H1 (cell line): ENCODE data around the gene ZXDC. TPM values are rescaled to one million over a fixed set of nuclear protein-coding genes. Genes with fewer than 3 reads are reported as not detected.

Experiments
- CTCF ChIA-PET: fragments of 300-600 bp; sonication (Branson Sonifier 250); formaldehyde crosslinking; loops from one replicate; lab custom pipeline; 2021; ENCODE audit not compliant: partially characterized antibody; lab: Charles Lee
- POLR2A ChIA-PET: fragments of 300-600 bp; sonication (Branson Sonifier 250); formaldehyde crosslinking; loops from one replicate; lab custom pipeline; 2021; ENCODE audit warnings: inconsistent platforms; ENCODE audit not compliant: partially characterized antibody; lab: Charles Lee
- DNase-seq, 2 experiments: peaks; one replicate each; pipeline versions ENCODE4 v3.0.0 to v3.0.0-alpha.2; 2010 to 2022; ENCODE audit warnings: low spot score in 2 of 2, low read depth in 1 of 2, mixed read lengths in 1 of 2
- FAIRE-seq: peaks from 2 replicates; lab custom pipeline; 2011; peaks lifted over from hg19 to GRCh38; lab: Jason Lieb, UNC
- H2AFZ ChIP-seq: 2 replicates; pipeline ENCODE4 v1.8.1; 2012; ENCODE audit warnings: low read length, inconsistent platforms
- H2AK5ac ChIP-seq: 2 replicates; pipeline ENCODE4 v1.6.1; 2013; ENCODE audit warnings: low read depth, low read length
- H2BK120ac ChIP-seq: replicated peaks from 2 replicates; pipeline ENCODE3; 2013; ENCODE audit warnings: low read depth, low read length, inconsistent platforms
- H2BK12ac ChIP-seq: 2 replicates; pipeline ENCODE4 v1.6.1; 2013; ENCODE audit warnings: low read depth, low read length
- H2BK15ac ChIP-seq: 2 replicates; pipeline ENCODE4 v1.6.1; 2013; ENCODE audit warnings: low read length
- H2BK20ac ChIP-seq: 2 replicates; pipeline ENCODE4 v1.6.1; 2013; ENCODE audit warnings: low read length
- H2BK5ac ChIP-seq: 2 replicates; pipeline ENCODE4 v1.6.1; 2013; ENCODE audit warnings: low read depth, low read length
- H3K14ac ChIP-seq: 2 replicates; pipeline ENCODE4 v1.6.1; 2013; ENCODE audit warnings: inconsistent platforms; ENCODE audit not compliant: insufficient read length
- H3K18ac ChIP-seq: 2 replicates; pipeline ENCODE4 v1.6.1; 2013; ENCODE audit warnings: low read length; ENCODE audit errors: extremely low read depth
- H3K23ac ChIP-seq: 2 replicates; pipeline ENCODE4 v1.6.1; 2013; ENCODE audit warnings: inconsistent platforms; ENCODE audit not compliant: insufficient read length
- H3K23me2 ChIP-seq: 2 replicates; pipeline ENCODE4 v1.6.1; 2013; ENCODE audit warnings: low read depth, low read length
- H3K27ac ChIP-seq: 2 replicates; pipeline ENCODE4 v1.6.1; 2011; ENCODE audit warnings: low read depth, low read length, inconsistent platforms
- H3K27me3 ChIP-seq, 4 experiments: replicated peaks in 1 of 4; 1 replicate in 1 of 4; 2 replicates in 3 of 4; pipeline versions ENCODE4 v1.6.1 to v1.8.1; 2011 to 2013; ENCODE audit warnings: low read length in 3 of 4, mild to moderate bottlenecking in 3 of 4, inconsistent platforms in 2 of 4, mixed read lengths in 2 of 4, moderate library complexity in 1 of 4; ENCODE audit not compliant: control insufficient read depth in 3 of 4, insufficient read depth in 3 of 4; ENCODE audit errors: extremely low read depth in 1 of 4
- H3K36me3 ChIP-seq, 4 experiments: 2 replicates each; pipeline versions ENCODE4 v1.6.1 to v1.8.1; 2011 to 2013; ENCODE audit warnings: mild to moderate bottlenecking in 4 of 4, low read length in 3 of 4, moderate library complexity in 2 of 4, control low read depth in 1 of 4, inconsistent platforms in 1 of 4; ENCODE audit not compliant: insufficient read depth in 4 of 4, control insufficient read depth in 2 of 4
- H3K4ac ChIP-seq: replicated peaks from 2 replicates; pipeline ENCODE3; 2013; ENCODE audit warnings: low read length, low read depth, mixed read lengths, inconsistent platforms; ENCODE audit not compliant: insufficient read length
- H3K4me1 ChIP-seq, 4 experiments: replicated peaks in 1 of 4; 1 replicate in 1 of 4; 2 replicates in 3 of 4; pipeline versions ENCODE4 v1.6.1 to v1.8.1; 2011 to 2013; ENCODE audit warnings: low read length in 3 of 4, inconsistent platforms in 2 of 4, mixed read lengths in 1 of 4; ENCODE audit not compliant: insufficient read depth in 4 of 4, control insufficient read depth in 3 of 4
- H3K4me2 ChIP-seq, 2 experiments: 2 replicates each; pipeline versions ENCODE4 v1.6.1 to v1.8.1; 2011 to 2013; ENCODE audit warnings: low read depth in 2 of 2, low read length in 2 of 2, control low read depth in 1 of 2, inconsistent platforms in 1 of 2, mild to moderate bottlenecking in 1 of 2; ENCODE audit not compliant: insufficient read depth in 1 of 2
- H3K4me3 ChIP-seq, 4 experiments: fragments of 200-600, 300-600 bp in 1 of 4; sonication (generic), shearing (Covaris generic), sonication (Bioruptor Twin) in 1 of 4; 2 replicates each; pipeline versions ENCODE4 v1.5.1 to v1.8.1; 2011 to 2016; ENCODE audit warnings: low read length in 4 of 4, low read depth in 3 of 4, control low read depth in 2 of 4, inconsistent platforms in 2 of 4, mild to moderate bottlenecking in 2 of 4, mixed read lengths in 1 of 4, moderate library complexity in 1 of 4; ENCODE audit not compliant: insufficient read depth in 2 of 4; ENCODE audit errors: extremely low read depth in 1 of 4
- H3K56ac ChIP-seq: replicated peaks from 2 replicates; pipeline ENCODE3; 2013; ENCODE audit warnings: low read depth, mild to moderate bottlenecking, mixed read lengths, low read length, inconsistent platforms; ENCODE audit not compliant: insufficient read length
- H3K79me1 ChIP-seq: 2 replicates; pipeline ENCODE4 v1.6.1; 2013; ENCODE audit warnings: low read depth, low read length, control low read depth
- H3K79me2 ChIP-seq, 2 experiments: 2 replicates each; pipeline versions ENCODE4 v1.6.1 to v1.8.1; 2012 to 2013; ENCODE audit warnings: low read length in 2 of 2, mild to moderate bottlenecking in 2 of 2, inconsistent platforms in 1 of 2; ENCODE audit not compliant: insufficient read depth in 2 of 2, control insufficient read depth in 1 of 2
- H3K9ac ChIP-seq, 4 experiments: replicated peaks in 1 of 4; 1 replicate in 1 of 4; 2 replicates in 3 of 4; pipeline versions ENCODE4 v1.6.1 to v1.8.1; 2011 to 2013; ENCODE audit warnings: low read depth in 3 of 4, low read length in 3 of 4, control low read depth in 2 of 4, mild to moderate bottlenecking in 2 of 4, moderate library complexity in 2 of 4, inconsistent platforms in 1 of 4; ENCODE audit errors: extremely low read depth in 1 of 4
- H3K9me3 ChIP-seq, 2 experiments: 2 replicates each; pipeline versions ENCODE4 v1.6.1 to v1.8.1; 2012 to 2013; ENCODE audit warnings: mild to moderate bottlenecking in 2 of 2, moderate library complexity in 2 of 2, control low read depth in 1 of 2, inconsistent platforms in 1 of 2, low read depth in 1 of 2, low read length in 1 of 2, mixed read lengths in 1 of 2; ENCODE audit not compliant: insufficient read depth in 2 of 2
- H4K20me1 ChIP-seq, 2 experiments: replicated peaks in 1 of 2; 2 replicates each; pipeline versions ENCODE3 to v1.8.1; 2011 to 2013; ENCODE audit warnings: inconsistent platforms in 2 of 2, low read length in 2 of 2, mild to moderate bottlenecking in 1 of 2; ENCODE audit not compliant: insufficient read depth in 2 of 2, control insufficient read depth in 1 of 2
- H4K5ac ChIP-seq: 2 replicates; pipeline ENCODE4 v1.6.1; 2013; ENCODE audit warnings: low read length, low read depth, mixed read lengths, inconsistent platforms; ENCODE audit not compliant: insufficient read length
- H4K8ac ChIP-seq: 2 replicates; pipeline ENCODE4 v1.8.0; 2013; ENCODE audit warnings: mild to moderate bottlenecking, moderate library complexity, low read length, inconsistent platforms; ENCODE audit not compliant: insufficient read depth; ENCODE audit errors: extremely low read depth
- H4K91ac ChIP-seq: replicated peaks from 2 replicates; pipeline ENCODE3; 2013; ENCODE audit warnings: low read length, mixed read lengths, inconsistent platforms; ENCODE audit not compliant: insufficient read length
- KDM5A ChIP-seq: fragments of 200-600 bp; IDR thresholded peaks from 2 replicates; pipeline ENCODE4 v1.7.1; 2012; ENCODE audit warnings: mild to moderate bottlenecking, low read length, inconsistent platforms, mixed read lengths
- WGBS, 2 experiments: shearing (Covaris generic) in 1 of 2; methylation state at CpG; one replicate each; pipeline versions ENCODE4 v1.1.6 to v1.1.7; 2013 to 2015; ENCODE audit warnings: low lambda C conversion rate in 2 of 2, mixed read lengths in 2 of 2, inconsistent platforms in 1 of 2, low coverage in 1 of 2, missing lambda C conversion rate in 1 of 2; ENCODE audit not compliant: insufficient replicate concordance in 2 of 2, insufficient coverage in 1 of 2, insufficient read length in 1 of 2; ENCODE audit errors: extremely low coverage in 1 of 2, missing lambda C conversion rate in 1 of 2; 5-methylcytosine and 5-hydroxymethylcytosine counted together
- polyA plus RNA-seq, 7 experiments: library from polyadenylated mRNA; depleted of rRNA in 3 of 7; stranded (reverse) in 5 of 7; unstranded in 2 of 7; fragments of >200 nt in 5 of 7; fragments of 200-250 nt in 2 of 7; gene quantifications; 1 replicate in 5 of 7; 2 replicates in 1 of 7; 4 replicates in 1 of 7; pipeline versions ENCODE4 v1.2.1 to v1.2.3, GENCODE V29; 2011 to 2013; ENCODE audit warnings: missing spikeins in 2 of 7, mixed read lengths in 2 of 7
- total RNA-seq: library from RNA; stranded (reverse); fragmentation: NEBNext Ultra II Directional; extraction: Animal tissue kit (Norgen Biotek cat#: 25700); gene quantifications from 2 replicates; pipeline ENCODE4 v1.2.1, GENCODE V29; 2021

The ZXDC gene
- total and polyA plus RNA-seq, 2 of the 8 experiments (the other 6 are each of a cell fraction or from before 2014, with no cell fraction given), result 12.7 to 24.3 TPM

GRCh38 chr3:126517291-126517951 is 41.7 kb upstream of the ZXDC start, which contains the start of gene UROC1:
Gene UROC1, minus strand, starts transcription at chr3:126517773. Its CDS starts 54 bp downstream, at chr3:126517719.
- H3K18ac ChIP-seq, result no peak within 1 kb of the TSS

More at GRCh38 chr3:126517291-126517951, 41.7 kb upstream of the ZXDC start, which contains the start of gene UROC1:
- H4K91ac ChIP-seq, result no peak within 1 kb of the TSS
- no peak within 1 kb of the TSS for H2BK20ac ChIP-seq
- FAIRE-seq (no peak), DNase-seq (no peak)
- peak within 1 kb of the TSS; percentile 82 for H4K8ac ChIP-seq
- H4K5ac ChIP-seq, result no peak within 1 kb of the TSS
- no peaks in the 10 kb centered on the region for H3K79me2 ChIP-seq
- H3K56ac ChIP-seq, result no peak within 1 kb of the TSS
- no peak within 1 kb of the TSS for H2AK5ac ChIP-seq
- no peak within 1 kb of the TSS for H2BK12ac ChIP-seq
- WGBS, 2 experiments, result 92% methylated on average over 16 of the region's 16 CpGs; no CpG with 5 or more reads in 1 of the 2 experiments
- no peaks in the 10 kb centered on the region for H3K79me1 ChIP-seq
- no peaks in the 10 kb centered on the region for H3K9me3 ChIP-seq
- TF ChIP-seq KDM5A, result no peak
- H3K4ac ChIP-seq, result no peak within 1 kb of the TSS
- H3K4me1 ChIP-seq, result no peaks in the 10 kb centered on the region; a peak in 1 of 7 replicates
- no peak within 1 kb of the TSS for H3K14ac ChIP-seq
- no peaks in the 10 kb centered on the region for H3K36me3 ChIP-seq
- H2BK5ac ChIP-seq, result no peak within 1 kb of the TSS
- no peak within 1 kb of the TSS for H2BK15ac ChIP-seq
- H3K23ac ChIP-seq, result no peak within 1 kb of the TSS
- no peaks in the 10 kb centered on the region for H3K27me3 ChIP-seq
- no peak within 1 kb of the TSS for H3K27ac ChIP-seq
- H2BK120ac ChIP-seq, result no peak within 1 kb of the TSS
- POLR2A ChIA-PET, result no interaction called here
- H2AFZ ChIP-seq, result no peak within 1 kb of the TSS
- CTCF ChIA-PET, result interaction anchor here (0.8 kb wide), 2 partner anchors 142 to 143 kb away, joined by 3 read pairs; no protein-coding TSS in a partner anchor
- no peaks in the 10 kb centered on the region for H4K20me1 ChIP-seq
- no peaks in the 10 kb centered on the region; the same call in 1 of the 2 replicates for H3K23me2 ChIP-seq
- no peak within 1 kb of the TSS for H3K4me2 ChIP-seq
- no peak within 1 kb of the TSS for H3K9ac ChIP-seq
- no peak within 1 kb of the TSS for H3K4me3 ChIP-seq
